Common myeloid progenitor, CD34-positive (primary cell): ENCODE measurements around the gene ACTR1A.

ENCODE experiments used
- CTCF ChIA-PET: fragments of 350-600 bp; sonication (Branson Sonifier 250); formaldehyde crosslinking; loops from one replicate; lab custom pipeline; 2021; ENCODE audit warnings: antibody characterized with exemption; lab: Charles Lee
- POLR2A ChIA-PET: fragments of 350-600 bp; sonication (Branson Sonifier 250); formaldehyde crosslinking; loops from one replicate; lab custom pipeline; 2021; ENCODE audit warnings: antibody characterized with exemption; lab: Charles Lee
- DNase-seq, 3 donors: peaks; one replicate each; pipeline versions ENCODE4 v3.0.0 to v3.0.0-alpha.2; 2013
- H3K27ac ChIP-seq, 2 experiments: 1 replicate in 1 of 2; 2 replicates in 1 of 2; pipeline ENCODE4 v1.7.0; 2013; ENCODE audit warnings: inconsistent platforms in 2 of 2, low read length in 2 of 2, mild to moderate bottlenecking in 2 of 2, low read depth in 1 of 2, moderate library complexity in 1 of 2; ENCODE audit not compliant: severe bottlenecking in 2 of 2, insufficient read depth in 1 of 2, poor library complexity in 1 of 2
- H3K27me3 ChIP-seq, 5 experiments: replicated peaks in 2 of 5; 1 replicate in 3 of 5; 2 replicates in 2 of 5; pipeline versions ENCODE4 v1.6.1 to v1.7.0; 2013; ENCODE audit warnings: low read length in 4 of 5, mild to moderate bottlenecking in 2 of 5, moderate library complexity in 2 of 5, inconsistent platforms in 1 of 5; ENCODE audit not compliant: insufficient read depth in 5 of 5, control insufficient read depth in 4 of 5
- H3K36me3 ChIP-seq, 4 experiments: 1 replicate in 2 of 4; 2 replicates in 2 of 4; pipeline versions ENCODE4 v1.6.1 to v1.7.0; 2013; ENCODE audit warnings: low read length in 3 of 4, control low read depth in 1 of 4, mild to moderate bottlenecking in 1 of 4; ENCODE audit not compliant: control insufficient read depth in 4 of 4, insufficient read depth in 4 of 4
- H3K4me1 ChIP-seq, 4 experiments: 1 replicate in 3 of 4; 2 replicates in 1 of 4; pipeline versions ENCODE4 v1.6.1 to v1.7.1; 2013; ENCODE audit warnings: low read length in 3 of 4, mild to moderate bottlenecking in 3 of 4, control low read depth in 1 of 4, inconsistent platforms in 1 of 4, moderate library complexity in 1 of 4; ENCODE audit not compliant: control insufficient read depth in 4 of 4, insufficient read depth in 4 of 4; ENCODE audit errors: control extremely low read depth in 1 of 4
- H3K4me3 ChIP-seq, 7 experiments: 1 replicate in 4 of 7; 2 replicates in 3 of 7; pipeline versions ENCODE4 v1.5.1 to v1.7.0; 2013; ENCODE audit warnings: mild to moderate bottlenecking in 7 of 7, low read length in 6 of 7, moderate library complexity in 6 of 7, inconsistent platforms in 2 of 7, low read depth in 2 of 7, control low read depth in 1 of 7; ENCODE audit not compliant: insufficient read depth in 4 of 7, control insufficient read depth in 1 of 7; ENCODE audit errors: extremely low read depth in 1 of 7
- H3K9me3 ChIP-seq, 5 experiments: 1 replicate in 4 of 5; 2 replicates in 1 of 5; pipeline versions ENCODE4 v1.6.1 to v1.7.1; 2013; ENCODE audit warnings: low read length in 4 of 5, mild to moderate bottlenecking in 2 of 5, inconsistent platforms in 1 of 5, low read depth in 1 of 5, moderate library complexity in 1 of 5; ENCODE audit not compliant: control insufficient read depth in 4 of 5, insufficient read depth in 2 of 5; ENCODE audit errors: control extremely low read depth in 1 of 5
- WGBS: methylation state at CpG from one replicate; pipeline ENCODE4 v1.1.5; 2013; ENCODE audit not compliant: insufficient coverage; 5-methylcytosine and 5-hydroxymethylcytosine counted together

The ACTR1A gene

DNA sequence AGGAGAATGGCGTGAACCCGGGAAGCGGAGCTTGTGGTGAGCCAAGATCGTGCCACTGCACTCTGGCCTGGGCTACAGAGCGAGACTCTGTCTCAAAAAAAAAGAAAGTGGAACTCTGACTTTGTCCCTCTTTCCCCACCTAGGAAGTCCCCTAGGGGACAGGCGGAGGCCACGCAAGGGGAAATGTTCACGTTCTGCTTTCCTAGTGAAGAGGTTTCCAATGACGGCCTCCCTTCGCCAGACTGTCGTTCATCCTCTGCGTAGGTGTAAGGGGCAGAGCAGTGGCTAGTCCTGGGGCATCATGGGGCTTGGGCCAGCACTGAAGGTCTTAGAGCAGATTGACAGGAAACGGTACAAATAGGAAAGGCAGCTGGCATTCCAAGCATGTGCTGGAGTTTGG lies 31.8 kb upstream of the ACTR1A start:
- Histone ChIP-seq H3K9me3 (no peaks in the 10 kb centered on the region), H3K36me3 (peaks cover 3 to 8% (median 4%) of the 10 kb centered on the region in 4 experiments), H3K27me3 (no peaks in the 10 kb centered on the region), H3K4me1 (peaks cover 0 to 5% (median 0%) of the 10 kb centered on the region in 4 experiments), H3K4me3 (no peak overlapping the region), H3K27ac (no peak overlapping the region)
- ChIA-PET POLR2A (no interaction called here), CTCF (interaction anchor here (1.6 kb wide), 1 partner anchor 30 kb away, joined by 4 read pairs; the partner anchor contains the start of gene SUFU)
- no peak for DNase-seq
- 85% methylated on average over 10 of the region's 13 CpGs for WGBS

DNA sequence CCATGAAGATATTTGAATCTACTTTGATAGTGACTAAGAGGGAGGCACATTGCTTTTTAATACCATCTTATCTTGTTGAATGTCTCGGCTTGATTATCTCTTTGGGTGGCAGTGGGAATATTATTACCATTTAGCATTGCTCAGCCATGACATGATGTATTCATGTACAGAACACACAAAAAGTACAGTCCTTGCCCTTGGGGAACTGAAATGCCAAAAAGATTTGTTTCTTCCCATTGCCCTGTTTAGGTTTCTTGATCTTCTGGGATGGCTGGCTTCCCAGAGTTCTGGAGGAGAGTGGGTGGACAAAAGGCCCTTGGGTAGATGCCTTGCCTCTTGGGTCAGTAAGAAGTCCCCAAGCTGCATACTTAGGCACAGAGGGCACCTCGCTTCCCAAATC lies 25.0 kb upstream of the ACTR1A start:
- H3K27ac ChIP-seq = no peak overlapping the region
- no peaks in the 10 kb centered on the region for H3K9me3 ChIP-seq
- DNase-seq = no peak
- no peak overlapping the region for H3K4me3 ChIP-seq
- H3K4me1 ChIP-seq = no peaks in the 10 kb centered on the region
- POLR2A ChIA-PET = interaction anchor here (1.2 kb wide), 1 partner anchor 16 kb away, joined by 5 read pairs; no protein-coding TSS in a partner anchor
- no peaks in the 10 kb centered on the region for H3K27me3 ChIP-seq
- 100% methylated on average over 1 of the region's 2 CpGs for WGBS
- peaks cover 10 to 16% (median 11%) of the 10 kb centered on the region in 4 experiments for H3K36me3 ChIP-seq
- CTCF ChIA-PET = interaction anchor here (1.0 kb wide), 1 partner anchor 51 kb away, joined by 3 read pairs; no protein-coding TSS in a partner anchor

DNA sequence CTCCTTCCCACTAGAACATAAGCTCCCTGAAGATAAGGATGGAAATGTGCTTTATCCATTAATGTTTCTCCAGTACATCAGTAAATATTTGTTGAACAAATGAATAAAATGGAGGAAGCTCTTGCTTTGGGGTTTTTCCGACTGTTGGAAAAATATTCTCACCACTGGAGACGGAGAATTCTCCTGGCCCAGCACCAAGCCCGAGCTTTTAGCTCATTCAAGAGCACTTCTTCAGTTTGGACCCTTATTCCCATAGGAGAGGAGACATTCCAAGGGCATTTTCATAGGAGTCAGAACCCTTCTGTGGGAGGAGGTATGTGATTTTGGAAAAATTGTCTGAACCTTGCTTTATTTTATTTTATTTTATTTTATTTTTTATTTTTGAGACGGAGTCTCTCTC lies 22.2 kb upstream of the ACTR1A start:
- WGBS = 100% methylated on average over 1 of the region's 4 CpGs
- DNase-seq = no peak
- ChIA-PET CTCF (interaction anchor here (1.0 kb wide), 1 partner anchor 71 kb away, joined by 4 read pairs; no protein-coding TSS in a partner anchor), POLR2A (interaction anchor here (0.5 to 0.6 kb wide), 2 partner anchors 255 to 398 kb away, joined by 5 to 6 read pairs; no protein-coding TSS in a partner anchor)
- no peak overlapping the region for H3K27ac ChIP-seq
- no peaks in the 10 kb centered on the region for H3K9me3 ChIP-seq
- no peaks in the 10 kb centered on the region for H3K27me3 ChIP-seq
- peaks cover 12 to 19% (median 17%) of the 10 kb centered on the region in 4 experiments for H3K36me3 ChIP-seq
- no peaks in the 10 kb centered on the region for H3K4me1 ChIP-seq
- H3K4me3 ChIP-seq = no peak overlapping the region

DNA sequence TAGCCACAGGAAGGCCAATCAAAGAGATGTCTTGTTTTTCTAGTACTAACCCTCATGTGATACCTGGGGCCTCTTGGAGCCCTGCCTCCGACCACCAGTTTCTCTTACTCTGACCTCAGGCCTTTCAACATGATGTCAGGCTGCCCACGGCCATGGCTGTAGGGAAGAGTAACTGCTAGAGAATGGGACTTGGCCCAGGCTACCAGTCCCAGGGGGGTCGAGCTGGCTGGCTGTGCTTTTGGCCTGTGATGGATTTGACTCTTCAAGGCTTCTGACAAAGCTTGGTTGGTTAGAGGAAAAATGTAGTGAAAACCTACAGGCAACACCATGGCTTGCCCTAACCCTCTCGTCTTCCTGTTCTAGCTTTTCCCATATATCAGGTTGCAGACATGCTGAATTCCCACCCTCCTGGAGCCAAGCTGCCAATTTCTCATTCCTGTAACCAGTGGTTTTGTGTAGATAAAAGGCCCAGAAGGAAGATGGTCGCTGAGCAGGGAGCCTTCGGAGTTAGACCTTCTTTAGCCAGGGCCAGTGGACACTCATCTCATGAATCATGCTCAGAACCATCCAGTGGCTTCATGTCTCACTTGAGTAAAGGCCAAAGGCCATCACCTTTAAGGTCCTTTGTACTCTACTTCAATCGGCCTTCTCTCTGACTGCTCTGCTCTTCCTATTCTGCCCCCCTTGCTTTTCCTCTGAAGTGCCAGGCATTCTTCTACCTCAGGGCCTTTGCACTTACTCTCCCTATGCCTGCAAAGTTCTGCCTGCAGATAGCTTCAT lies 20.9 kb upstream of the ACTR1A start:
- Histone ChIP-seq H3K4me1 (no peaks in the 10 kb centered on the region), H3K27ac (no peak overlapping the region), H3K9me3 (no peaks in the 10 kb centered on the region), H3K27me3 (no peaks in the 10 kb centered on the region), H3K4me3 (no peak overlapping the region), H3K36me3 (peaks cover 12 to 19% (median 17%) of the 10 kb centered on the region in 4 experiments)
- ChIA-PET POLR2A (no interaction called here), CTCF (interaction anchor here (1.3 kb wide), 1 partner anchor 44 kb away, joined by 3 read pairs; no protein-coding TSS in a partner anchor)
- no peak for DNase-seq
- WGBS = 100% methylated on average over 3 of the region's 7 CpGs

DNA sequence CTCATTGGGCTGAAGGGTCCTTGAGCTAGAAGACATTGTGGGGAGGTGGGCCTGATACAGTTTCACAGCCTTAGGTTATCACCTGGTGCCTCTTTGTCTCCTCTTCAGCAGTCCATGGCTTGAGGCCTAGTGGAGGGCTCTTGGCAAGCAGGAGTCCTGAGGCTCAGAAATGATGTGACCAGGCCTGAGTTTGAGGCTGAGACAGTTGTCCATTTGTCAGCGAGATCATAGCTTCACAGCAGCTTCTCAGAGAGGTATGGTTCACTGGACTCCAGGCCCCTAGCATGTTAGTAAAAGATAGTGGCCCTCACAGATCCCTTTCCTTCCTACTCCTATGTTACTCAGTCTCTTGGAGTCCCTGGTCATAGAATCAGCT lies 20.4 kb upstream of the ACTR1A start:
- WGBS = 100% methylated on average over 1 of the region's 1 CpG
- Histone ChIP-seq H3K9me3 (no peaks in the 10 kb centered on the region), H3K27me3 (no peaks in the 10 kb centered on the region), H3K36me3 (peaks cover 13 to 21% (median 19%) of the 10 kb centered on the region in 4 experiments), H3K4me1 (no peaks in the 10 kb centered on the region), H3K4me3 (no peak overlapping the region), H3K27ac (no peak overlapping the region)
- POLR2A ChIA-PET = no interaction called here
- DNase-seq = no peak
- CTCF ChIA-PET = interaction anchor here (1.3 kb wide), 1 partner anchor 44 kb away, joined by 3 read pairs; no protein-coding TSS in a partner anchor

DNA sequence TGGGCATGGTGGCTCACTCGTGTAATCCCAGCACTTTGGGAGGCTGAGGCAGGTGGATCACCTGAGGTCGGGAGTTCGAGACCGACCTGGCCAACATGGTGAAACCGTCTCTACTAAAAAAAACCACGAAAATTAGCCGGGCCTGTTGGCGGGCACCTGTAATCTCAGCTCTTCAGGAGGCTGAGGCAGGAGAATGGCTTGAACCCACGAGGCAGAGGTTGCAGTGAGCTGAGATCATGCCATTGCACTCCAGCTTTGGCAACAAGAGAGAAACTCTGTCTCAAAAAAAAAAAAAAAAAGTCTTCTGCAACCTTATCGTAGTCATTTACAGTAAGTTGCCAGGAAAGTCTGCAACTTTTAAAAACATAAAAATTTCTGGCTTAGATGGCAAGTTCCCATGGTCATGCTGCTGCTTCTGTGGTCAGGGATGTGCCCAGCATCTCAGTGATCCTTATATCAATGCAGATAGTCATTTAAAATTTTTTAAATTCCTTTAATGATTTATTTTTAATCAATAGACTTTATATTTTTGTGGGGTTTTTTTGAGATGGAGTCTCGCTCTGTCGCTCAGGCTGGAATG lies 16.8 kb upstream of the ACTR1A start:
- Histone ChIP-seq H3K36me3 (peaks cover 9 to 36% (median 31%) of the 10 kb centered on the region in 4 experiments), H3K9me3 (no peaks in the 10 kb centered on the region), H3K27ac (no peak overlapping the region), H3K4me3 (no peak overlapping the region), H3K4me1 (no peaks in the 10 kb centered on the region), H3K27me3 (no peaks in the 10 kb centered on the region)
- WGBS = 96% methylated on average over 7 of the region's 12 CpGs
- ChIA-PET CTCF (interaction anchor here (1.5 to 3.3 kb wide), 2 partner anchors 12 to 15 kb away, joined by 3 to 17 read pairs; partner anchors contain the start of genes ACTR1A and SUFU), POLR2A (interaction anchor here (1.4 kb wide), 1 partner anchor 12 kb away, joined by 5 read pairs; no protein-coding TSS in a partner anchor)
- no peak for DNase-seq
